ENCODE measurements around the gene PPIP5K2. TPM values are rescaled to one million over a fixed set of nuclear protein-coding genes. Genes with fewer than 3 reads are reported as not detected.

Gene PPIP5K2
- total RNA-seq, 6 experiments from 2014 or later, result 19.4 to 30.6 (median 26.3) TPM

- intact Hi-C loops (cut with DNase I), result no loop called here
- 17% methylated on average over 3 of the region's 20 CpGs for WGBS (ENCODE audit: insufficient coverage, low coverage, low lambda C conversion rate, missing lambda C conversion rate)
- peak overlapping the region; percentile 41 to 65 (median 56) for H3K27ac ChIP-seq
- no peak for DNase-seq
- H3K27me3 ChIP-seq, result no peaks in the 10 kb centered on the region
- ATAC-seq, result peak in 3 of 4 donors; percentile 3 to 4 (median 3)
- H3K4me1 ChIP-seq, result peaks cover 0 to 3% (median 0%) of the 10 kb centered on the region in 4 donors
- H3K4me3 ChIP-seq, result peak overlapping the region; percentile 71 to 80 (median 72)
- no peaks in the 10 kb centered on the region for H3K9me3 ChIP-seq
- H3K36me3 ChIP-seq, result no peaks in the 10 kb centered on the region
- no peak for TF ChIP-seq POLR2A (IDR thresholded peaks at IDR 0.05)
- TF ChIP-seq CTCF (IDR thresholded peaks at IDR 0.05), result no peak
Measured at GRCh38 chr5:103259705-103260355, 139.7 kb downstream of the PPIP5K2 start.

GRCh38 chr5:103260951-103261350, 140.8 kb downstream of the PPIP5K2 start:
- DNase-seq (no peak), ATAC-seq (no peak)
- TF ChIP-seq CTCF (IDR thresholded peaks at IDR 0.05) (no peak), POLR2A (IDR thresholded peaks at IDR 0.05) (no peak)
- intact Hi-C loops (cut with DNase I), result no loop called here
- no peaks in the 10 kb centered on the region for H3K27me3 ChIP-seq
- H3K4me1 ChIP-seq, result peaks cover 0 to 3% (median 0%) of the 10 kb centered on the region in 4 donors
- H3K27ac ChIP-seq, result no peak overlapping the region
- no peaks in the 10 kb centered on the region for H3K9me3 ChIP-seq
- WGBS (ENCODE audit: insufficient coverage, low coverage, low lambda C conversion rate, missing lambda C conversion rate), result 22% methylated on average over 3 of the region's 3 CpGs
- H3K36me3 ChIP-seq, result no peaks in the 10 kb centered on the region
- H3K4me3 ChIP-seq, result no peak overlapping the region

Other genes starting within 250 kb of the PPIP5K2 start
- gene GIN1, start 163 bp upstream of the PPIP5K2 start, total RNA-seq, result 1 to 10 TPM; 3.7 to 5.7 (median 4.6) TPM
- gene MACIR, start 138.5 kb downstream of the PPIP5K2 start, total RNA-seq, result 1 to 10 TPM in 2 of 6 experiments, under 1 TPM in 4; 0.37 to 1.9 (median 0.75) TPM

Data from right lobe of liver (tissue), 6 donors.